ENCODE data around the gene CASS4.

- TF ChIP-seq, protein P1, sequence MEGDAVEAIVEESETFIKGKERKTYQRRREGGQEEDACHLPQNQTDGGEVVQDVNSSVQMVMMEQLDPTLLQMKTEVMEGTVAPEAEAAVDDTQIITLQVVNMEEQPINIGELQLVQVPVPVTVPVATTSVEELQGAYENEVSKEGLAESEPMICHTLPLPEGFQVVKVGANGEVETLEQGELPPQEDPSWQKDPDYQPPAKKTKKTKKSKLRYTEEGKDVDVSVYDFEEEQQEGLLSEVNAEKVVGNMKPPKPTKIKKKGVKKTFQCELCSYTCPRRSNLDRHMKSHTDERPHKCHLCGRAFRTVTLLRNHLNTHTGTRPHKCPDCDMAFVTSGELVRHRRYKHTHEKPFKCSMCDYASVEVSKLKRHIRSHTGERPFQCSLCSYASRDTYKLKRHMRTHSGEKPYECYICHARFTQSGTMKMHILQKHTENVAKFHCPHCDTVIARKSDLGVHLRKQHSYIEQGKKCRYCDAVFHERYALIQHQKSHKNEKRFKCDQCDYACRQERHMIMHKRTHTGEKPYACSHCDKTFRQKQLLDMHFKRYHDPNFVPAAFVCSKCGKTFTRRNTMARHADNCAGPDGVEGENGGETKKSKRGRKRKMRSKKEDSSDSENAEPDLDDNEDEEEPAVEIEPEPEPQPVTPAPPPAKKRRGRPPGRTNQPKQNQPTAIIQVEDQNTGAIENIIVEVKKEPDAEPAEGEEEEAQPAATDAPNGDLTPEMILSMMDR (conservative IDR thresholded peaks at IDR 0.05; ENCODE audit: low read length): no peak
- no peak for TF ChIP-seq EZH2phosphoT487 (IDR thresholded peaks at IDR 0.05; ENCODE audit: borderline replicate concordance, low read depth, low read length)
Observed at GRCh38 chr20:56430957-56431356, 18.9 kb downstream of the CASS4 start.
